Retinal pigment epithelial cell (primary cell): ENCODE results near the gene NOS1AP.

Source experiments
- DNase-seq: peaks from one replicate; pipeline ENCODE4 v3.0.0-alpha.2; 2010; ENCODE audit warnings: low read depth
- H3K4me3 ChIP-seq: 2 replicates; pipeline ENCODE4 v1.5.1; 2011; ENCODE audit warnings: mild to moderate bottlenecking, low read length, control low read depth, moderate library complexity
- CTCF ChIP-seq: conservative IDR thresholded peaks from 2 replicates; pipeline ENCODE4 v1.5.1; 2011; ENCODE audit warnings: low read depth, low read length, control low read depth, inconsistent platforms

Gene NOS1AP

GRCh38 chr1:162224267-162224666 lies 154.8 kb downstream of the NOS1AP start:
- no peak for DNase-seq
- no peak for TF ChIP-seq CTCF
- H3K4me3 ChIP-seq, result no peak overlapping the region

- no peak overlapping the region for H3K4me3 ChIP-seq
- no peak for TF ChIP-seq CTCF
- DNase-seq, result no peak
Observed at GRCh38 chr1:162228586-162228985, 159.1 kb downstream of the NOS1AP start.

- TF ChIP-seq CTCF, result no peak
- DNase-seq, result no peak
Observed at GRCh38 chr1:162229549-162229948, 160.1 kb downstream of the NOS1AP start.

GRCh38 chr1:162230096-162230495 lies 160.6 kb downstream of the NOS1AP start:
- peak; percentile 50 for TF ChIP-seq CTCF
- no peak overlapping the region for H3K4me3 ChIP-seq
- DNase-seq, result no peak

More at GRCh38 chr1:162229549-162229948, 160.1 kb downstream of the NOS1AP start:
- H3K4me3 ChIP-seq, result no peak overlapping the region

GRCh38 chr1:162230517-162230916 lies 161.0 kb downstream of the NOS1AP start:
- no peak overlapping the region for H3K4me3 ChIP-seq
- no peak for TF ChIP-seq CTCF
- DNase-seq, result no peak

GRCh38 chr1:162232034-162232711 lies 162.7 kb downstream of the NOS1AP start:
- no peak for TF ChIP-seq CTCF
- no peak overlapping the region for H3K4me3 ChIP-seq
- no peak for DNase-seq

- no peak overlapping the region for H3K4me3 ChIP-seq
- TF ChIP-seq CTCF, result no peak
- DNase-seq, result no peak
Observed at GRCh38 chr1:162233066-162233465, 163.6 kb downstream of the NOS1AP start.
